HUDEP-2 (cell line): ENCODE results near the gene PCGF2.

Source experiments
- DNase-seq, 76 experiments: peaks; one replicate each; lab custom pipeline; 2025; ENCODE audit not compliant: unreplicated experiment in 76 of 76; lab: John Stamatoyannopoulos, UW

Gene PCGF2

GRCh38 chr17:38751808-38752307 is 3.7 kb upstream of the PCGF2 start:
- peak in 63 of 76 experiments; percentile 19 to 86 (median 63) for DNase-seq

GRCh38 chr17:38751144-38751807 is 3.1 kb upstream of the PCGF2 start:
- peak in 3 of 76 experiments; percentile 29 to 47 (median 35) for DNase-seq

DNA sequence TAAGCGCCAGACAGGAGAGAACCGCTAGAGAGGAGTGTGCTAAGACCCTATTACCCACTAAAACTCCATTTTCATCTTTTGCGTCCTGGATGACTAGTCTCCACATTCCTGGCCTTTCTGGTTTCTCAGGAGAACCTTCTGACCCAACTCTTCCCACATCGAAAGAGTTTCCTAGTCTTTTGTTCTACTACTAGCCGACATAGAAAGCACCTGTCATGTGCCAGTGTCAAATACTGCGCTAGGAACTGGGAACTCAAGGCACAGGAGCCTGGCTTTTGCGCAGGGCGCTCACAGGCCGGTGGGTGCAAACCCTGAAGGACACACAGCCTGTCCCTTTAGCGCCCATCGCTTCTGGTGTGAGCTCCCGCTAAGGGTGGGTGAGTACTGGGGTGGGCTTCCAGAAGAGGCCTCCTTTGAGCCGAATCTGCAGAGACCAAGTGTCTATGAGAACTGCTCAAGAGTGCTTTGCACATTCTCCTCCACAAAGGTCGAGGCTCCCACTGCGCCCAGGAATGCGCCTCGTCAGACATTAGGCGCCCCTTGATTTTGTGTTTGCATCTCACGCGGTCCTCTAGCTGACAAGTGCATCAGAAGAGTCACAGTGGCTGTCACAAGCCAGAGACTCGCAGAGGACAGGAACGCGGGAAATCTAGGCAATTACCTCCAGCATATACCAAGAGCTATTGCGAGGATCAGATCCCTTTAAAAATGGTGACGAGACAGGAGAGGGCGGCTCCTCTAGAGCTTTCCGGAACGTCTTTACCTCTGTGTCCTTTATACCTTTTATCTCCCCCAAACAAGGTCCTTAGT is 2.4 kb upstream of the PCGF2 start:
- DNase-seq = peak in 23 of 76 experiments; percentile 9 to 36 (median 25)

DNA sequence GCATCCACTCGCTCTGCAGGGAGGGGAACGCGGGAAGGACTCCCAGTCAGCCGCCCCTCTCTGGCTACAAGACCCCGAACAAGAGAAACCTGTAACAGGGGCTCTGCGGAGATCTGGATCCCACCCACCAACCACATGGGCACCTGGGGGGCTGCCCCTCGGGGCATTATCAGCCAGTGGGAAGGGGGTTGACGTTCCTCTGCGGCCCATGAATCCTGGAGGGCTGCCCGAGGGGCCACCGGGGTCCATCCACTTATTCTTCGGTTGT is 1.8 kb upstream of the PCGF2 start:
- no peak for DNase-seq

DNA sequence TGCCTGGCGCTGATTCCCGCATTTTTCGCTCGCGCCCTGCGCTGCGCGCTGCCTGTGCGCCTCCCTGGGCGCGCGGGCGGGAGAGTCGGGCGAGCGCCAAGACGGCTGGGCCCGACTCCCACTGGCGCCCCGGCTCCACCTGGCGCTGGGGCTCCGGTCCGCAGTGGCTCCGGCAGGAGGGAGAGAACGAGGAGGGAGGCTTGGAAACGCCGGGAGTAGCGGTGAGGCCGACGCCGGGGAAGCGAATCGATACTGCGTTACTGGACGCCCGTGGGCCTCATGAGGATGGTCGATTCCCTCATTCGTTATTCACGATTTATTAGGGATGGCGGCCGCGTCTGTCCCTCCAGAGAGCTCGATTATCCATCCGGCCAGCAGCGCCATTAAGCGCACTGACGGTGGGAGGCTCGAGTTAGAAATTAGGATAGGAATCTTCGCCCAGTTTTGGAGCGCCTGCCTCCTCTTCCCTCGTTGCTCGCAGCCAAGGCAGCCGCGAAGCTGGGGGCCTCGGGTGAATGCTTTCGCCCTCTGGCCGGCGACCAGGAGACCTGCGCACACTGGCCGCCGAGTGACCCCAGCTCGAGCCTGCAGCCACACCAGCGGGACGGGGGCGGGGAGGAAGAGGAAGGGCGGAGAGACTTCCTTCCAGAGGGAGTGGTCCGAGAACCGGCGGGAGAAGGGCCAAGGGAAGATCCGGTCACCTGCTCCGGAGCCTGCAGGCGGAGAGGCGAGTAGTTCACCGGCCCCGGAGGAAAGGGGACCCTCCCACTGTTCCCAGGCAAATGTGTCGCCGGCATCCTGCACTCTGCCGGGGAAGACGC is 1.3 kb upstream of the PCGF2 start:
- peak in 57 of 76 experiments; percentile 15 to 74 (median 44) for DNase-seq

DNA sequence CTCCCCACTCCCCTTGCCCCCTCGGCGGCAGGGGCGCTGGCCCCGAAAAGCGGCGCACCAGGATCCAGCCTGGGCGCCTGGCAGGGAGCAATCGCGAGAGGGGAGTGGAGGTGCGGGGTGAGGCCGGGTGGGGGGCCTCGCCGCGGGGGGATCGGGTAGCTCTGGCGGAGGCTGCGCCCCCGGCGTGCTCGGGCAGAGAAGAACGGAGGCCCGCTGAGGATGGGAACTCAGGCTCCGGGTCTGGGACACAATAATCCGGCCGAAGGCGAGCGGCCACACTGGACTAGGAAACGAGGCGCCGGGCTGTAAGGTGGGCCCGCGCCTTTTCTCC is 721 bp upstream of the PCGF2 start:
- DNase-seq = no peak

DNA sequence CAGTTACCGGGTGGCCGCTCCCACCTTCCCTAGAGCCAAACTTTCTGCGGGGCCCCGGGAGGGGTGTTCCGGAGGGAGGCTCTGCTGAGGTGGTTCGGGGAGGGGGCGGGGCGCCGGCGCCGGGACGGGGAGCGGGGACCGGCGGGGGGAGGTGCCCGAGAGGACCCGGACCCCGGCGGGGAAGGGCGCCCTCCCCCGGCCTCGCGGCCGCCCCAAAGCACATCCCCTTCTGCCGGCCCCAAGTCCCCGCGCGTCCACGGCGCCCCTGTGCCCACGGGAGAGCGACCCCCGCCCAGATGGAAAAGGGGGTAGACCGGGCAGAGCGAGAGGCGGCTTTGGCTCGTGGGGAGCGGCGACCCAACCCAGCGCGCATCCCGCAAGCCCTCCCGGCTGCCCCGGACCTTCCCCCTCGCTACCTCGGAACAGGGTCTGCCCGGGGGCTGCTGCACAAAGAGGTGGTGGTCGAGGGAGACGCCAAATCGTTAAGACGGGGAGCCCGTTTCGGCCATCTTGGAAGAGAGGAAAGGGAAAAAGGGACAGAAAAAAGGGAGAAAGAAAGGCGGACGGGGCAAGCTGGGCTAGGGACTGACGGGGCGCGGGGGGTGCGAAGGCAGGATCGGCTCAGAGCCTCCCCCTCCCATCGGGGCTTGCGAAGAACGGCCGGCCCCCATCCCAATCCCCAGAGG is 530 bp downstream of the PCGF2 start:
- DNase-seq = no peak

- no peak for DNase-seq
Observed at GRCh38 chr17:38746849-38747462, 1.2 kb downstream of the PCGF2 start.

DNA sequence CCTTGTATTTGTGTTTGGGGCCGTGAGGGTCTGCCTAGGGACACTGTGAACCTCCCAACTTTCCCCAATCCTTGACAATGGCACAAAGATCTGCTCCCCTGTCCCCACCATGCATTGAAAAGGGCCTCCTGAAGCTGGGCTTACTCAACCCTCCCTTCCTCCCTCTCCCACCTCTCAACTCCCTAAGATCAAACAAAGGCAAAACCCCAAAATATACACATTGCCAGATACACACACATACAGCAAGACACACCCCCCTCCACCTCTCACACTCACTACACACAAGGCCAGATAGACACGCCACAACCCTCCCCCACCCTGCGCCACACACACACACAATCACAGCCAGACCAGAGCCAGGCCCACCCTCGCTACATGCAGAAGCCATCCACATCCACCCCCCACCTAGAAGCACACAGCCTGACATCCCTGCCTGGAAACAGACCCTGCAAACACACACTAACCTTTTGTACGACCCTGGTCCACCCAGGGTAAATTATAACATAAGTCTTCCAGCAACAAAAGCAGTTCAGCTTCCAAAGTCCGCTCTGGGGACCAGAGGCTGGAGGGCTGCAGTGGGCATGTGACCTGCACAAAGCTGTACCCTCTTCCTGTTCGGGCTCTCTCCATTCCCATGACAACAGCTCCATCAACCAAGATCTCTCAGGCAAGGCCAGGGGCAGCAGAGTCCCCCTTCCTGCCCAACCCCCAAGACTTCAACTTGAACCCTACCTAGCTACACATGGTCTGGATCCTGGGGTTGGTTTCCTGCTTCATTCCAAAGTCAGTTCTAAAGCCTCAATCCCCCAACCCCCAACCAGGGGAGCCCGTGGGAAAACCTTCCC is 1.9 kb downstream of the PCGF2 start:
- DNase-seq = no peak

DNA sequence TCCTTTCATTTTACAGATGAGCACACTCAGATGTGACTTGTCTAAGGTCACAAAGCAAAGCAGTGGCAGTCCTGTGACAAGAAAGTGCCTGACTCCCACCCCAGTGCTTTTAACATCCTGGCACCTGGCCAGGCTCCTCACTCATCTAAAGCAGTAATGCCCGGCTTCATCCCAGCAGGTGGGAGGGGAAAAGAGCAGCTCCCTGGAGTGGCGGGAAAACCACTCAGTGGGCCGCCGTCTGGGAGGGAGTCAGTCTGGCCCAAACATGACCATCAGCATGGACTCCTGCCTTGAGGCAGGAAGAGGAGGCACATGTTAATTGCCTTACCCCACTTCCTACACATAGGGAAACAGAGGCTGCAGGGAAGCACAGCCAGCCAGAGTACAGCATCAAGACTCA is 2.6 kb downstream of the PCGF2 start:
- DNase-seq = no peak

DNA sequence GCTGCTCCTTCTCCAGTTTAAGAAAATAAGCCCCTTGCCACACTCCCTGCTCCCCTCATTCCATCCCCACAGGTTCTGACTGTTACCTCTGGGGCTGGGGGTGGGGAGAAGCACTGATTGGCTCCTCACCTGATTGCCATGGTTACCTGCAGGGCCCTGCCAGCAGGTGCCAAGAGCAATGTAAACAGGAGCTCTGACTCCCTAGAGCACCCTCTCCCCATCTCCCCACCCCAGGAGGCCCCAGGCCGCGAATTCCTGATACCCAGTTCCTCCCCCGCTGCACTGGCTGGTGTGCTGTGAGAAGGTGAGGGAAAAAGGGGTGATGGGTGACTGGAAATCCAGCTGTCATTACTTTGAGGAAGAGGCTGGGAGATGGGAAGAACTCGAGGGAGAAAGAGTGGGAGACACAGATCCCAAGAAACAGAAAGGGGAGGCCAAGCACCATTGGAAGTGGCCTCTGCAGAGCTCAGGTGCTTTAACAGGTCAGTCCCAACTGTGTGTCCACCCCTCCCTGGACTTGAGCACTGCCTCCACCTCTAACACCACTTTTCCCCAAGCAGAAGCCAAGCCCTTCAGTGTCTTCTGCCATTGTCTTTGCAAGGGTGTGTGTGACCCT is 4.5 kb downstream of the PCGF2 start:
- no peak for DNase-seq

GRCh38 chr17:38742411-38743308 is 5.5 kb downstream of the PCGF2 start:
- DNase-seq = no peak

GRCh38 chr17:38741921-38742410 is 6.2 kb downstream of the PCGF2 start:
- DNase-seq = peak in 1 of 76 experiments; percentile 13

- DNase-seq = no peak
Observed at GRCh38 chr17:38741461-38741860, 6.7 kb downstream of the PCGF2 start.

- no peak for DNase-seq
Observed at GRCh38 chr17:38740806-38741205, 7.3 kb downstream of the PCGF2 start.

DNA sequence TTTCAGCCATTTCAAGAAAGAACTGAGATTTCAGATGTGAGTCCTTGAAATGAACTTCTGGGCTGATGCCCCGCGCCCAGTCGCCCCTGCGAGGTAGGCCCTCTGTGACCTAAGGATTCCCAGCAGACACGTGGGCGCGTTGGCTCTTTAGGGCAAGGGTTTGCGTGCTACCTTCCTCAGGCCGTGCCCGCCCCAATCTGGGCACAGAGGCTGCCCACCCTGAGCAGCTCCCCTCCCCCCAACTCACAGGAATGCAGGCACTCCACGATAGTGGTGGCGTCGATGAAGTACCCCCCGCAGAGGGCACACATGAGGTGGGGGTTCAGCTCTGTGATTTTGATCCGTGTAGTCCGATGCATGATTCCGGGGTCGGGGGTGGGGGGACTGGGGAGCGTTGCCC is 8.1 kb downstream of the PCGF2 start:
- DNase-seq = no peak

DNA sequence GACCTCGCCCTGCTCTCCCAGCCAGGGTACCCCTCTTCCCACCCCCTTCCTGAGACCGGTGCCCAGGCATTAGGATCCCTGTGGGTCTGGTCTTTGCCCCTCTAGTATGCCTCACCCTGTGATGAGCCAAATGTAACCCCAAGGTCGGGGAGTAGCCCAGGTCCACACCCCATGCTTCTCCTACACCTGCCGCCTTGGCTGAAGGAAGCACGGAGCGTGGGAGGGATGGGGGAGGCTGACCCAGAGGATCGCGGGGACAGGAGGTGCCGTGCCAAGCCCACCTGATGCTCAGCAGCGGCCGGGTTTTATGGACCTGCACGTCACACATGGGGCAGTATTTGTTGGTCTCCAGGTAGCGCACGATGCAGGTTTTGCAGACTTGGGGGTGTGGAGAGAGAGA is 8.8 kb downstream of the PCGF2 start:
- no peak for DNase-seq

DNA sequence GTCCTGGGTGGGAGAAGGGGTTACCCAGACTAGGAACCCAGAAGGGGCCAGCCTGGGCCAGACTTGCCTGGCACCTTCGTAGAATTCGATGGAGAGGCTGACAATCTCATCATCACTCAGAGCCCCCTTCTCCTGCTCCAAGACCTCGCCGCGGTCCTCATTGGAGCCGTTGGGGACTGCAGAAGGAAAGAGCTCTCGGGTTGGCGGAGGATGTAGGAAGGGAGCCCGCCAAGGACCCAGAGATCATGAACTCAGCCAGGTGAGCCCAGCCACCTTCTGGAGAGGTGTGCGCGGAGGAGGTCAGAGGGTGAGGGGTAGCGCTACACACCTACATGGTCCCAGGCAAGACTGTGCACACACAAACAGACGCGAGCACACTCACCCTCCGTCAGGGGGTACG is 9.4 kb downstream of the PCGF2 start:
- no peak for DNase-seq
